Posterior cingulate gyrus (tissue), 11 donors: ENCODE measurements around the gene TUBGCP3.

Experiments used
- DNase-seq, 10 donors: peaks; one replicate each; pipeline versions ENCODE4 v3.0.0 to v3.0.0-alpha.2; 2020 to 2021; ENCODE audit warnings: mixed read lengths in 3 of 10
- intact Hi-C: fragments of 100-400 bp; cut with DNase I; formaldehyde crosslinking; loops from one replicate; pipeline ENCODE4 v1.15.1; 2023

TUBGCP3 gene

DNA sequence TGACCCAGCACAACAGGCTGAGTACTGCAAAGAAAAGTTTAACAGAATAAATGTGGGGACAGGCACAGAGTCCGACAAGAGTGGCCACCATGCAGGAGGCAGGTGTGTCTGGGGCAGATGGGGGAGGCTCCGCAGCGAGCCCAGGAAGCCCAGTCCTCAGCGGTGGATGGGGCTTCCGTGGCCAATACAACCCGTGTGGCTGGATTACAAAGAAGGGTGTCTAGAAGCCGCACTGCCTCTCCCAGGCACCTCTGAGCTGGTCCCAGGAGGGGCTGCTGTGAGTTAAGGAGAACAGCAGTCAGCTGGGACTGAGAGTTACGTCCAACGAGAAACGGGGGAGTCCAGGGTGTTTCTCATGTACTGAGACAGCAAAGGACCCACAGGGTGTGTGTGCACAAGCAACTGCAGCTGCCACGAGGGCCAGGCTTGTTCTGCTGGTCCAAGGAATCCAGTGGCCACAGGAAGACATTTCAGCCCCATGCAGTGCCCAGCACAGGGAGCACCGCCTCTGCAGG is 141.5 kb downstream of the TUBGCP3 start:
- DNase-seq: peak in 1 of 10 donors; percentile 10
- intact Hi-C loops: loop anchor here (10.0 kb wide), 1 partner anchor 158 kb away; no protein-coding TSS in a partner anchor

DNA sequence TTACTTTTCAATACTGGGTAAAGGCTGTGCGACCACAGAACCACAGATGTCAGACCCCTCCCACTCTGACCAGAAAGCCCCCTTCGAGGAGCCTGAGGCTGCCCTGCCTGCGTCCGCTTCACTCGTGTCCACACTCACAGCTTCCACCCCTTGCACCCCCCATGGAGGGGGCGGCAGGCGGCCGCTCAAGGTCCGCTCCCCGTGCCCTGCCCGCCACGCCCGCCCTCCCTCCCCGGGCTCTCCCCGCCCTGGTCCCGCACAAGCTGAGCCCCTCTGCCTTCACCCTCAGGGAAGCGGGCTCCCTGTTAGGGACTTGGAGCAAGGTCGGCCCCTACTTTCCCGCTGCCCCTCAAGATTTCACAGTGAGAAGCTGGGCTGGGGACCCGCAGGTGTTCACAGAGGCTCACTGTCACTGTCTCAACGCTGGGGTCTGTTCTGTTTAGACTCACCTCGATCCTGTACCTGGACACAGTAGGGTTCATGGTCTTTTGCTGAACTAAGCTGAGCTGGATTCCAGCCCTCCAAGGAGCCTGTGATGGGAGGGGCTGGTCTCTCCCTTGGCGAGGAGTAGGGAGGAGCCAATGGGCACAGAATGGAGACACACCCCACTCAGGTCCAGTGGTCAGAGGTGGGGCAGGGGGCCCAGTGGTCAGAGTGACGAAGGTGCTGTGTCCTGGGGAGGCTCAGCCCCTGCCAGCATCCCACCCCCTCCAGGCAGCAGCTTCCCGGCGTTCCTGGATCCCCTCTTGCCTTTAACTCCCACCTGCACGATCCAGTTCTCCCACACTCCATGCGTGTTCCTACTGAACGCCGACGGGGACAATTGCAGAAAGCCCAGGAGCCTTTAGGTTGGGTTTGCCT is 142.3 kb downstream of the TUBGCP3 start:
- intact Hi-C loops: loop anchor here (10.0 kb wide), 1 partner anchor 159 kb away; no protein-coding TSS in a partner anchor
- DNase-seq: peak in 1 of 10 donors; percentile 70

DNA sequence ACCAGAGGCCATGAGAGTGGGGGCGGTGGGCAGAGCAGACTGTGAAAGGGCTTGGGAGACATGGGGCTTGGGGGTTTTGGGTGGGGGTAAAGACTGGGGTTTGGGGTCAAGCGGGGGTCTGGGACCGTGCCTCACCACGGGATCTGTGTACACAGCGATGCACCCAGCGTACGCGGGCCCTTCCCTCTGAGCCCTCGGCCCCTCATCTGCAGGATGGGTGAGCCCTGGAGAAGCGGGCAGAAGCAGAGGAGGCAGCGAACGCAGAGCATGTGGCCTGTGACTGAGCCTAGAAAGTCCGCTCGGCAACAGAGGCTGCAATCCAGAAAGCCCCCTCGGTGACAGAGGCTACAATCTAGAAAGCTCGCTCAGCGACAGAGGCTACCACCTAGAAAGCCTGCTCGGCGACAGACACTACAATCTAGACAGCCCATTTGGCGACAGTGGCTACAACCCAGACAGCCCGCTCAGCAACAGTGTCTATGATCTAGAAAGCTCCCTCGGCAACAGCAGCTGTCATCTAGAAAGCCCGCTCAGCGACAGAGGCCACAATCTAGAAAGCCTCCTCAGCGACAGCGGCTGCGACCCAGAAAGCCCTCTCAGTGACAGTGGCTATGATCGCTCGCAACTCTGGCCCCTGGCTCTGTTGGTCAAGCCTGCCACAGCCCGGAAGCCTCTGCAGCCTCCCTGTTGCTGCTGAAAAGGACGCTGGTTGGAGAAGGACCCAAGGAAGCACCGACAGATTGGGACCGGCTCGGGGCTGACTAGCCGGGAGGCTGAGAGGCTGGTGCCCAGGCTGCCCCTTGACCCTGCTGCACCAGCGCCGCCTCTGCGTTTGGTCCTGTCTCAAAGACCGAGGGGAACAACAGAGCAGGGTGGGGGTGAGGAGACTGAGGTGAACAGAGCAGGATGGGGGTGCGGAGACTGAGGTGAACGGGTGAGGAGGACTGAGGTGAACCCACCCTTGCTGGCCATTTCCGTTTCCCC is 143.2 kb downstream of the TUBGCP3 start:
- DNase-seq: peak in 2 of 10 donors; percentile 3 to 78
- intact Hi-C loops: loop anchor here (1.0 to 10.0 kb wide), 2 partner anchors 160 to 970 kb away; no protein-coding TSS in a partner anchor

DNA sequence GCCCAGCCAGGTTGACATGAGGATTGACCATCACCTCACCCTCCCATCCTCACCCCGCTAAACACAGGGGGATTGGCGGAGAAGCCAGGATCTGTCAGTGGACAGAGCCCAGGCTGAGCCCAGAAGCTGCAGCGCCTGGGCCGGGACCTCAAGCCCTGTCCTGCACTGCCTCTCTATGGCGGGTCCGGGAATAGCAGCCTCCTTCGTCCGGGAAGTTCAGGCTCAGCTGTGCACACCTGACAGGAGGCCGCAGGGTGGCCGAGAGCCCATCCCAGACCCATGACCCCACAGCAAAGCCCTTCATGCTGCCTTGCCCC is 144.0 kb downstream of the TUBGCP3 start:
- peak; percentile 46 to 96 (median 76) for DNase-seq
- intact Hi-C loops: loop anchor here (1.0 to 10.0 kb wide), 3 partner anchors 161 to 970 kb away; no protein-coding TSS in a partner anchor

DNA sequence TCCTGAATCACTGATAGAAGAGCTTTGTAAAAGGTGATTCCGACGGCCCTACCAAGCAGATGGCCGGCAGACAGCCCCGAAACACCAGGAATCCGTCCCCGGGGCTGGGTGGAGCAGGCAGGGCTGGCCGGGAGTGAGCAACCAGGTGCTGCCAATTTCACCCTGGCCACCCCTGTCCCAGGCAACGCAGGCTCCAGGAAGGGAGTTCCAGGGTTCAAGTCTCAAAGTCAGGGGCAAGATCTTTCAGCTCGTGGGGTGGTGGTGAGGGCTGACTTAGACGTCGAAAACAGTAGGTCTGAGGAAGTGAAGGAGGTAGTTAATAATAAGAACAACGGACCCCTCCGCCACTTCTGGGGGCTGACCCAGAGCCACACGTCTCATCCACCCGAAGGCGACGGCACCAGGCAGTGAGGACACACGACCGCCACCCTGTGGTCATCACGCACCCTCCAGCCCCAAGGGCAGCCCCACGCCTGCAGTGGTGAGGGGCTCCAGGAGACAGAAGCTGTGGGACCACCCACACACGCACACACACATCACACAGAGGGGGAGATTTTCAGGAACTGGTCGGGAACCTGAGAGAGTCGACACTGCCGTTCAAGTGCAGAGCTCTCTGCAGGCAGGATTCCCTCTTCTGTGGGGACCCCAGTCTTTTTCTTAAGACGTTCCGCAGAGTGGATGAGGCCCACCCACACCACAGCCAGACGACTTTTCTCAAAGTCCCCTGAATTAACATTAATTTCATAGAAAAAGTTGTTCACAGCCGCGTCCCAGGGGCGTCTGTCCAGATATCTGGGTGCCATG is 144.6 kb downstream of the TUBGCP3 start:
- intact Hi-C loops: loop anchor here (1.0 to 10.0 kb wide), 2 partner anchors 161 to 912 kb away; no protein-coding TSS in a partner anchor
- peak in 4 of 10 donors; percentile 19 to 90 (median 54) for DNase-seq

DNA sequence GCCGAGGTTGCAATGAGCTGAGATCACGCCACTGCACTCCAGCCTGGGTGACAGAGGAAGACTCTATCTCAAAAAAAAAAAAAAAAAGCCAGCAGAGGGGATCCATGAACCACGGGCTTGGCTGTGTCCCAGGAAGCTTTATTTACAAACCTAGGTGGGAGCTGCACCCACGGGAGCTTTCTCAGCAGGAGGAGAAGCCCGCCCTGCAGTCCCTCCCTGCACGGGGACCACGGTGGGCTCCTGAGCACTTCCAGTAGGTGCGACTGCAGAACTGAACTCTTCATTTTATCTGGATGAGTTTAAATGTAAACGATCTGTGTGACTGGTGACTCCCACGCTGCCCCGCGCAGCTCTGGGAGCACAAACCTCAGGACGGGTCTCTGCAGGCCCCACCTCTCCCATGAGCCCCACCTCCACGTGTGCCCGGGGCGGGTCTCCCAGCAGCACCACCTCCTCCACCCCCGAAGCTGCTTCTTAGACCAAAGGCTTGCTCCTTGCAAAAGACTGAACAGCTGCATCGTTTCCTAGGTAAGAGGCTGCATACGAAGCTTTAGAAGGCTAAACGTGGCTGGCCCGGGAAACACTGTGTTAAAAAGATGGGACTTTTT is 145.4 kb downstream of the TUBGCP3 start:
- peak in 1 of 10 donors; percentile 55 for DNase-seq
- intact Hi-C loops: loop anchor here (1.0 to 10.0 kb wide), 2 partner anchors 162 to 911 kb away; no protein-coding TSS in a partner anchor

DNA sequence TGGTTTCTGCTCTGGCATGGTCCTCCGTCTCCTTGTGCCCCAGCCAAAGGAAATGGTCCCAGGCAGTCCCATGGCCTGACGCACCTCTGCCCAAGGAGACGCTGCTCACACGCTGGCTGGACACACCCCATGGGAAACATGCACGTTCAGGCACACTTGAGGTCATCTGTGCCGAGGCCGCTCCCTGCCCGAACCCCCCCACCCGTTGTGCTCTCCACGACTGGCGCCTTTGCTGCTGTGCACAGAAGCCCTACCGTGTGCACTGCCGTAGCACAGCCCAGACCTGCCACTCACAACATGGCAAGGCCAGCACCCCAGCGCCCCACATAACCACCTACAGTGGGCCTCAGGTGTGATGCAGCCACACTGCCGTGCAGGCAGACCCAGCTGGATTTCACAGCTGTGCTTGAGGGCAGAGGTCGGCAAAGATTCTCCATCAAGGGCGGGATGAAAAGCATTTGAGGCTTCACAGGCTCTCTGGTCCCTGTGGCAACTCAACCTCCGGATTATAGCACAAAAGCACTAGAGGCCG is 146.1 kb downstream of the TUBGCP3 start:
- intact Hi-C loops: loop anchor here (10.0 kb wide), 1 partner anchor 163 kb away; no protein-coding TSS in a partner anchor
- DNase-seq: peak in 1 of 10 donors; percentile 17

DNA sequence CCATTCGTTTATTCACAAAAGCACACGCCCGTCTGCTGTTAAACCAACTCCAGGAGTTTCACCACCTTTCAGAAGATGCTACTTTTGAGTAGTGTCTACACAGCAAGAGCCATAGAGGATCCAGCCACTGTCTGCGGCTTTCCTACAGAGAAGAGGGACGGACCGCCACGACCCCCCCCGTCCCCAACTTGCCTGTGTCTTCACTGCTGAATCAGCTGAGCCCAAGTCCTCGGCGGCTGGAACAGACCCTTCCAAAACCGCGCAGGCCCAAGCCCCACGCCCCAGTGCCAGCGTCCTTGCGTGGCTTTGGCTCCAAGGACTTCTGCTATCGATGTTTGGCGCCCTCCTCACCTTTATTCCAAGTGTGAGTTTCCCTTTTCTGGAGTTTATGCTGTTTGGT is 146.7 kb downstream of the TUBGCP3 start:
- intact Hi-C loops: loop anchor here (10.0 kb wide), 1 partner anchor 164 kb away; no protein-coding TSS in a partner anchor
- DNase-seq: peak in 2 of 10 donors; percentile 9 to 82

DNA sequence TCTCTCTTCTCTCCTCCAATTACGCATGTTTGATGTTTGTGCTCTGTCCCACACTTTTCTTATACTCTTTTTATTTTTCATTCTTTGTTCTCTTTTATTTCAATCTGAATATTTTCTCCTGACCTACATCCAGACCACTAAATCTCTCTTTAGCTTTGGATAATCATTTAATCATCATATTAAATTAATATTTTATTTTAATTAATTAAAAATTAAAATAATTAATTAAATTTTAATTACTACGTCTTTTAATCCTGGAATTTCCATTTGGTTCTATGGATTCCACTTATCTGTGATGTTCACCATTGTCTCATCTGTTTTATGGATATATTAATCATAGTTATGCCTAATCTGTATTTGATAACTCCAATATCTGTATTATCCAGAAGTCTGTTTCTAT is 149.4 kb downstream of the TUBGCP3 start:
- intact Hi-C loops: no loop called here
- no peak for DNase-seq

DNA sequence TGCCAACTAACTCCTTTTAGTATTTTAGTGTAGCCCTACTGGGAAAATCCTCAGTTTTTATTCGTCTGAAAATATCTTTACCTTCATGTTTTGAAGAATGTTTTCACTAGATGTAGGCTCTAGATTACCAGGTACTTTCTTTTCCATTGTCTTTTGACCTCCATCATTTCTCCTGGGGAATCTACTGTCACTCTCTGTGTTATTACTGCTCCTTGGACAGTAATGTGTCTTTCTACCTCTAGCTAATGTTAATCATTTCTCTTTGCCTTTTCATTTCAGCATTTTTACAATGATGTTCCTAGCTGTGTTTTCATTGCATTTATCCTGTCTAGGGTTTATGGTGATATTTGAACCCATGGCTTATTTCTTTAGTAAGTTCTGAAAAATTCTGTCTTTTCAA is 149.9 kb downstream of the TUBGCP3 start:
- DNase-seq: no peak
- intact Hi-C loops: no loop called here

DNA sequence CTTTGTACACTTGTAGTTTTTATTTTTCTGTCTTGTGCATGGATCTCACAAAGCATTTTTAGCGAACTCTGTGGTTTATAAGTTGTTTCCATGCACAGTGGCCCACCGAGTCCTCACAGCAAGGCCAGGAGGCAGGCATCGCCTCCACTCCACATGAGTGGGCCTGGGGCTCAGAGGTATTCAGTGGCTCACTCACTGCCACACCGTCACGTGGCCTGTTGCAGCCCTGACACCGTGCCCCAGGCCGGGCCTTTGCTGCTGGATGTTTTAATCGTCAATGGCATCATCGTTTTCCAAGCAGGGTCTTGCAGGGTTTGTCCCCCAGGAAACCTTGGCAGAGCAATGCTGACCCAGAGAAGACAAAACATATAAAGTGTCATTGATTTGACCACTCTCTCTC is 152.0 kb downstream of the TUBGCP3 start:
- intact Hi-C loops: no loop called here
- DNase-seq: peak in 1 of 10 donors; percentile 53
